DOHH2 (cell line): ENCODE measurements around the gene HS6ST1.

ENCODE experiments used
- CTCF ChIP-seq: fragments of 200-600 bp; sonication (generic); IDR thresholded peaks from one replicate; pipeline ENCODE4 v1.5.1; 2014; ENCODE audit warnings: antibody characterized with exemption, mild to moderate bottlenecking, low read depth, low read length; ENCODE audit not compliant: poor library complexity, severe bottlenecking
- EZH2phosphoT487 ChIP-seq: fragments of 200-600 bp; sonication (generic); IDR thresholded peaks from 2 replicates; pipeline ENCODE4 v1.6.1; 2017; ENCODE audit warnings: borderline replicate concordance, mild to moderate bottlenecking, antibody characterized with exemption, low read length, moderate library complexity, mixed read lengths

- TF ChIP-seq CTCF (no peak), EZH2phosphoT487 (no peak)
Measured at GRCh38 chr2:128308284-128308731, 10.4 kb downstream of the HS6ST1 start.
